ENCODE results near the gene HAPSTR1.
A peak's percentile ranks its signal among the peaks of the same experiment; 100 is the strongest.

Gene HAPSTR1

GRCh38 chr16:9090101-9090959 is 1.1 kb upstream of the HAPSTR1 start:
- H3K4me3 ChIP-seq (ENCODE audit: control insufficient read depth, low read depth, low read length): peak overlapping the region; percentile 59
- DNase-seq (ENCODE audit: low read depth): no peak
- TF ChIP-seq, protein P1, sequence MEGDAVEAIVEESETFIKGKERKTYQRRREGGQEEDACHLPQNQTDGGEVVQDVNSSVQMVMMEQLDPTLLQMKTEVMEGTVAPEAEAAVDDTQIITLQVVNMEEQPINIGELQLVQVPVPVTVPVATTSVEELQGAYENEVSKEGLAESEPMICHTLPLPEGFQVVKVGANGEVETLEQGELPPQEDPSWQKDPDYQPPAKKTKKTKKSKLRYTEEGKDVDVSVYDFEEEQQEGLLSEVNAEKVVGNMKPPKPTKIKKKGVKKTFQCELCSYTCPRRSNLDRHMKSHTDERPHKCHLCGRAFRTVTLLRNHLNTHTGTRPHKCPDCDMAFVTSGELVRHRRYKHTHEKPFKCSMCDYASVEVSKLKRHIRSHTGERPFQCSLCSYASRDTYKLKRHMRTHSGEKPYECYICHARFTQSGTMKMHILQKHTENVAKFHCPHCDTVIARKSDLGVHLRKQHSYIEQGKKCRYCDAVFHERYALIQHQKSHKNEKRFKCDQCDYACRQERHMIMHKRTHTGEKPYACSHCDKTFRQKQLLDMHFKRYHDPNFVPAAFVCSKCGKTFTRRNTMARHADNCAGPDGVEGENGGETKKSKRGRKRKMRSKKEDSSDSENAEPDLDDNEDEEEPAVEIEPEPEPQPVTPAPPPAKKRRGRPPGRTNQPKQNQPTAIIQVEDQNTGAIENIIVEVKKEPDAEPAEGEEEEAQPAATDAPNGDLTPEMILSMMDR (conservative IDR thresholded peaks at IDR 0.05; ENCODE audit: control insufficient read depth, insufficient read depth, low read depth, low read length): no peak

DNA sequence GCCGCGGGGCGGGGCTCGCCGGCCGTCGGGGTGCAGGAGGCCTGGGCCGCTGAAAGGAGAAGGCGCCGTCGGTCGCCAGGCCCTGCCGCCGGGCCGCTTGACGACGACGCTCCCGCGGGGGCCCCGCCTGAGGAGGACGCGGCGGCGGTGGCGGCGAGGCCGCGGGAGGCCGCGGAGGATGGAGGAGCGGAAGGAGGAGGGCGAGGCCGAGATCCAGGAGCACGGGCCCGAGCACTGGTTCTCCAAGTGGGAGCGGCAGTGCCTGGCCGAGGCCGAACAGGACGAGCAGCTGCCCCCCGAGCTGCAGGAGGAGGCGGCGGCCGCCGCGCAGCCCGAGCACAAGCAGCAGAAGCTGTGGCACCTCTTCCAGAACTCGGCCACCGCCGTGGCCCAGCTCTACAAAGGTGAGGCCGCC is 430 bp downstream of the HAPSTR1 start:
- peak overlapping the region; percentile 76 for H3K4me3 ChIP-seq (ENCODE audit: control insufficient read depth, low read depth, low read length)
- TF ChIP-seq, protein P1 (conservative IDR thresholded peaks at IDR 0.05; ENCODE audit: control insufficient read depth, insufficient read depth, low read depth, low read length): no peak
- DNase-seq (ENCODE audit: low read depth): no peak

GRCh38 chr16:9092282-9092977 is 986 bp downstream of the HAPSTR1 start:
- TF ChIP-seq, protein P1 (conservative IDR thresholded peaks at IDR 0.05; ENCODE audit: control insufficient read depth, insufficient read depth, low read depth, low read length): no peak
- peak overlapping the region; percentile 76 for H3K4me3 ChIP-seq (ENCODE audit: control insufficient read depth, low read depth, low read length)
- DNase-seq (ENCODE audit: low read depth): no peak

GRCh38 chr16:9092978-9093344 is 1.5 kb downstream of the HAPSTR1 start:
- peak overlapping the region; percentile 76 for H3K4me3 ChIP-seq (ENCODE audit: control insufficient read depth, low read depth, low read length)
- TF ChIP-seq, protein P1 (conservative IDR thresholded peaks at IDR 0.05; ENCODE audit: control insufficient read depth, insufficient read depth, low read depth, low read length): no peak
- DNase-seq (ENCODE audit: low read depth): no peak

GRCh38 chr16:9094011-9094846 is 2.8 kb downstream of the HAPSTR1 start:
- TF ChIP-seq, protein P1 (conservative IDR thresholded peaks at IDR 0.05; ENCODE audit: control insufficient read depth, insufficient read depth, low read depth, low read length): no peak
- peak overlapping the region; percentile 76 for H3K4me3 ChIP-seq (ENCODE audit: control insufficient read depth, low read depth, low read length)
- DNase-seq (ENCODE audit: low read depth): no peak

- TF ChIP-seq, protein P1 (conservative IDR thresholded peaks at IDR 0.05; ENCODE audit: control insufficient read depth, insufficient read depth, low read depth, low read length): no peak
- no peak for DNase-seq (ENCODE audit: low read depth)
- H3K4me3 ChIP-seq (ENCODE audit: control insufficient read depth, low read depth, low read length): peak overlapping the region; percentile 76
Observed at GRCh38 chr16:9095171-9095570, 3.7 kb downstream of the HAPSTR1 start.

Data from fibroblast of mammary gland (primary cell).